GM19372 (cell line): ENCODE data around the gene PLEKHA1.

Experiments
- ATAC-seq: cut with Tn5 transposase; IDR thresholded peaks from one replicate; pipeline ENCODE4 v1.9.1; 2021; ENCODE audit warnings: mild to moderate bottlenecking, low read depth, moderate library complexity; ENCODE audit not compliant: unreplicated experiment

The PLEKHA1 gene

GRCh38 chr10:122474131-122474818 is 99.8 kb downstream of the PLEKHA1 start:
- no peak for ATAC-seq

- no peak for ATAC-seq
These were observed 100.6 kb downstream of the PLEKHA1 start for GRCh38 chr10:122475100-122475499.

GRCh38 chr10:122475591-122476332 is 101.3 kb downstream of the PLEKHA1 start:
- no peak for ATAC-seq

- no peak for ATAC-seq
These were observed 101.8 kb downstream of the PLEKHA1 start for GRCh38 chr10:122476333-122476695.

- no peak for ATAC-seq
These were observed 102.9 kb downstream of the PLEKHA1 start for GRCh38 chr10:122477436-122477835.

- ATAC-seq = no peak
These were observed 104.5 kb downstream of the PLEKHA1 start for GRCh38 chr10:122478971-122479370.

- ATAC-seq = no peak
These were observed 105.8 kb downstream of the PLEKHA1 start for GRCh38 chr10:122480146-122480833.

GRCh38 chr10:122481296-122482056 is 107.0 kb downstream of the PLEKHA1 start:
- ATAC-seq = no peak
